ENCODE data around the gene EPN2. TPM values are rescaled to one million over a fixed set of nuclear protein-coding genes. Genes with fewer than 3 reads are reported as not detected.

The EPN2 gene
- total RNA-seq, 4 donors from 2014 or later, result 92.7 to 141 (median 119) TPM

GRCh38 chr17:19383681-19384470, 146.7 kb downstream of the EPN2 start:
- H3K4me1 ChIP-seq, result peaks cover 3 to 97% (median 58%) of the 10 kb centered on the region in 4 donors
- WGBS, 2 donors, result 67 to 82% methylated on average over 6 of the region's 6 CpGs
- H3K36me3 ChIP-seq, result peaks cover 2 to 53% (median 30%) of the 10 kb centered on the region in 3 donors
- H3K27ac ChIP-seq, result peak overlapping the region; percentile 83 to 97 (median 96)
- no peak overlapping the region for H3K4me3 ChIP-seq
- no peaks in the 10 kb centered on the region for H3K9me3 ChIP-seq
- DNase-seq (ENCODE audit: low spot score in 2 of 2), result no peak
- TF ChIP-seq, protein P1, sequence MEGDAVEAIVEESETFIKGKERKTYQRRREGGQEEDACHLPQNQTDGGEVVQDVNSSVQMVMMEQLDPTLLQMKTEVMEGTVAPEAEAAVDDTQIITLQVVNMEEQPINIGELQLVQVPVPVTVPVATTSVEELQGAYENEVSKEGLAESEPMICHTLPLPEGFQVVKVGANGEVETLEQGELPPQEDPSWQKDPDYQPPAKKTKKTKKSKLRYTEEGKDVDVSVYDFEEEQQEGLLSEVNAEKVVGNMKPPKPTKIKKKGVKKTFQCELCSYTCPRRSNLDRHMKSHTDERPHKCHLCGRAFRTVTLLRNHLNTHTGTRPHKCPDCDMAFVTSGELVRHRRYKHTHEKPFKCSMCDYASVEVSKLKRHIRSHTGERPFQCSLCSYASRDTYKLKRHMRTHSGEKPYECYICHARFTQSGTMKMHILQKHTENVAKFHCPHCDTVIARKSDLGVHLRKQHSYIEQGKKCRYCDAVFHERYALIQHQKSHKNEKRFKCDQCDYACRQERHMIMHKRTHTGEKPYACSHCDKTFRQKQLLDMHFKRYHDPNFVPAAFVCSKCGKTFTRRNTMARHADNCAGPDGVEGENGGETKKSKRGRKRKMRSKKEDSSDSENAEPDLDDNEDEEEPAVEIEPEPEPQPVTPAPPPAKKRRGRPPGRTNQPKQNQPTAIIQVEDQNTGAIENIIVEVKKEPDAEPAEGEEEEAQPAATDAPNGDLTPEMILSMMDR (IDR thresholded peaks at IDR 0.05), result no peak
- TF ChIP-seq POLR2A (IDR thresholded peaks at IDR 0.05) (no peak), EP300 (IDR thresholded peaks at IDR 0.05) (no peak)
- H3K27me3 ChIP-seq, result no peaks in the 10 kb centered on the region

DNA sequence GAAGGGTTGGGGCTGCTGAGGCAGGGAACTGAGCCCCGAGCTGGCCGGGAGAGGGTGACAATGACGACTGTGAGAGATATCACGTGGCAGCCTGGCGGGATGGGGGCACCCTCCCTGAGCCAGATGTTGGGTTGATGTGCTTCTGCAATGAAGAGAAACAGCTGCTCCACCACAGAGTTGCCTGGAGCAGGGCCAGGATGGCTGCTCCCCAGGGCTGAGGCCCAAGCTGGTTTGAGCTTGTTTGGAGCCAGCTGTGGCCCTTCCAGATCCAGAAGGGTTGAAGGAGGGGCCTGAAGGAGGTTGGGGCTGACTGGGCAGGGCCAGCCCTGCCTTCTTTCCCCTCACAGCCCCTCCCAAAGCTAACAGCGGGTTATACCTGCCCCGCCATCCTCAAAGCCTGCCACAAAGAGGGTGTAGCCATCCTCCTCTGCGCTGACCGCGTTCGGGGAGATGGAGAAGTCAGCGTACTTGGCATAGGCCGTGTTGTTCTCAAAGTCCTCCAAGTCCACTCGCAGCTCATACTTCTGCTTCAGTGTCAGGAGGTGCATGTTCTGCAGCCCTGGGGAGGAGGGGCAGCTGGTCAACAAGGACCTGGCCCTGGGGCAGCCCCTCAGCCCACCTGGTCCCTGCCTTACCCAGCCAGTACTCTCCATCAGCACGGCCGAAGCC, 147.7 kb downstream of the EPN2 start:
- WGBS, 2 donors, result 28 to 40% methylated on average over 14 to 15 of the region's 16 CpGs
- H3K36me3 ChIP-seq, result peaks cover 2 to 48% (median 30%) of the 10 kb centered on the region in 3 donors
- peak; percentile 92 to 94 for DNase-seq (ENCODE audit: low spot score in 2 of 2)
- TF ChIP-seq POLR2A (IDR thresholded peaks at IDR 0.05), result peak in 1 of 2 donors; percentile 27
- TF ChIP-seq, protein P1 (IDR thresholded peaks at IDR 0.05), result peak in 1 of 5 experiments; percentile 5
- TF ChIP-seq EP300 (IDR thresholded peaks at IDR 0.05), result peak; percentile 29 to 90
- H3K27me3 ChIP-seq, result no peaks in the 10 kb centered on the region
- peak overlapping the region in 1 of 4 donors; percentile 6 for H3K4me3 ChIP-seq
- H3K27ac ChIP-seq, result peak overlapping the region; percentile 83 to 97 (median 96)
- peaks cover 3 to 97% (median 56%) of the 10 kb centered on the region in 4 donors for H3K4me1 ChIP-seq
- no peaks in the 10 kb centered on the region for H3K9me3 ChIP-seq

DNA sequence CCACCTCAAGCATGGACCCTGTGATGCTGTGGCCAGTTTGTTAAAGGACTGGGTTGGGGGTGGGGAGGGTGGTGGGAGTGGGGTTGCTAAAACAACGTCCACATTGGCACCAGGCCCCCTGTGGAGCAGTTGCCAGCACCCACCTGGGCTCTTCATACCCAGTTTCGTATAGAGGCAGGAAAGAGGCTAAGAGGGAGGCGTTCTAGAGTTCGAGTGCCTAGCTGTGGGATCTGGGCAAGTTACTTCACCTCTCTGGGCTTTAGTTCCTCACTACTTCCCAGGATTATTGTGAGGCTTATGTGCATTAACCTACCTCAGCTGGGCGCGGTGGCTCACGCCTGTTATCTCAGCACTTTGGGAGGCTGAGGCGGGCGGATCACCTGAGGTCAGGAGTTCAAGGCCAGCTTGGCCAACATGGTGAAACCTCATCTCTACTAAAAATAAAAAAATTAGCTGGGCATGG, 148.4 kb downstream of the EPN2 start:
- Histone ChIP-seq H3K9me3 (no peaks in the 10 kb centered on the region), H3K27me3 (no peaks in the 10 kb centered on the region), H3K36me3 (peaks cover 2 to 41% (median 25%) of the 10 kb centered on the region in 3 donors), H3K4me1 (peaks cover 3 to 97% (median 60%) of the 10 kb centered on the region in 4 donors), H3K4me3 (peak overlapping the region in 1 of 4 donors; percentile 6), H3K27ac (peak overlapping the region; percentile 83 to 97 (median 96))
- 84 to 85% methylated on average over 7 to 9 of the region's 9 CpGs for WGBS, 2 donors
- no peak for DNase-seq (ENCODE audit: low spot score in 2 of 2)
- TF ChIP-seq, protein P1 (IDR thresholded peaks at IDR 0.05), result no peak
- no peak for TF ChIP-seq POLR2A (IDR thresholded peaks at IDR 0.05)
- no peak for TF ChIP-seq EP300 (IDR thresholded peaks at IDR 0.05)

Small RNA genes within 50 kb of the gene (small RNA-seq; reads per million reads assigned to genes)
- 15.3 reads per million, percentile 92 among the genes with 10 or more reads in this experiment for gene MIR1180

Other genes with a start within 250 kb of the EPN2 start
- gene FAM83G, start 232.6 kb upstream of the EPN2 start, total RNA-seq, result 10 to 100 TPM in 1 of 4 donors, 1 to 10 TPM in 3; 1.3 to 11.8 (median 3.8) TPM
- gene GRAP, start 190.4 kb upstream of the EPN2 start, total RNA-seq, result 1 to 10 TPM; 4.6 to 7.5 (median 5.8) TPM
- 1 to 10 TPM in 3 of 4 donors, not detected in 1; 1.3 to 3.6 (median 2.1) TPM for gene GRAPL, start 109.8 kb upstream of the EPN2 start, total RNA-seq
- gene B9D1, start 125.4 kb downstream of the EPN2 start, total RNA-seq, result 10 to 100 TPM; 21.6 to 65.4 (median 43.4) TPM
- gene MAPK7, start 141.1 kb downstream of the EPN2 start, total RNA-seq, result 10 to 100 TPM; 29.5 to 62.4 (median 39.3) TPM
- gene MFAP4, start 149.8 kb downstream of the EPN2 start, total RNA-seq, result 100 to 1,000 TPM in 1 of 4 donors, 10 to 100 TPM in 3; 30.6 to 131 (median 53.4) TPM
- 1 to 10 TPM in 3 of 4 donors, under 1 TPM in 1; 0.44 to 2.5 (median 1.8) TPM for gene RNF112, start 173.9 kb downstream of the EPN2 start, total RNA-seq

Data from tibial nerve (tissue), 4 donors.